ENCODE measurements around the gene KCP. TPM values are rescaled to one million over a fixed set of nuclear protein-coding genes. Genes with fewer than 3 reads are reported as not detected.

Gene KCP
- total RNA-seq, 1 experiment from 2014 or later, result 5.3 TPM

DNA sequence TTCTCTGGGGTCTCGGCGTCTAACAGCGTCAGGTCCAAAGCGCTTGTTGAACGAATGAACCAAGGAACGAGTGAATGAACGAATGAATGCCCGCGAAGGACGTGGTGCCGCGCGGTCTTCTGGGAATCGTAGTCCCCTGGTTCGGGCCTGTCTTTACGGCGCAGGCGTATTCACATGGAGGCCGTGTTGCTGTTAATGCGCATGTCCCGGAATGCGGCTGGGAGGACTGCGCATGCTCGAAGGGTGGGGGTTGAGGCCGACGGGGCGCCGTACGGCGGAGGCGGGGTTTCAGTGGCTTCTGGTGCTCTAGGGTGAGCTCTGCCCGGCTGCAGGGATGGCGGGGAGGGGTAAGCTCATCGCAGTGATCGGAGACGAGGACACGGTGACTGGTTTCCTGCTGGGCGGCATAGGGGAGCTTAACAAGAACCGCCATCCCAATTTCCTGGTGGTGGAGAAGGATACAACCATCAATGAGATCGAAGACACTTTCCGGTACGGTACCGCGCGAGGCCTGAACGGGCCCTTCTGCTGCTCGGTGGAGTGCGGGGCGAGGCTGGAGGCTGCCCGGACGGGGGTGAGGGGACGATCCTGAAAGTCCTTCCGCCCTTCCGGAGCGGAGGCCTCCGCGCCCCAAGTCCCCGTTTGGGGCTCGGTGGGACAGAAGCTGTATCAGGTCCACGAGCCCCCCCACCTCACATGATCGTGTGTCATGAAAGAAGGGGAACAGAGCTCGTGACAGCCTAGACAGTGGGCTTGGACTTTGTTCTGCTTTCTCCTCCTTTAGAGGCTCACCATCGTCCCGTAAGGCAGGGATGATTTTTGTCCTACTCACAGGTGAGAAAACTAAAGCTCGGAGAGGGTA is 47.7 kb downstream of the KCP start, which contains the start of gene ATP6V1F:
ATP6V1F (plus strand) TSS at position 286 of the 862 bp plus-strand sequence; CDS start at position 335, 49 bp downstream.
- no peak within 1 kb of the TSS for H2AK5ac ChIP-seq (ENCODE audit: insufficient read length, low read length)
- H3K14ac ChIP-seq (ENCODE audit: insufficient read depth, low read length), result no peak within 1 kb of the TSS
- Mint-ChIP-seq H3K27ac (peak within 1 kb of the TSS; percentile 85 to 98 (median 89); a peak in 6 of 7 replicates), H3K27me3 (ENCODE audit: low read depth) (peaks cover 15% of the 10 kb centered on the region), H3K9me3 (no peaks in the 10 kb centered on the region; a peak in 1 of 5 replicates), H3K4me1 (peaks cover 28 to 39% of the 10 kb centered on the region in 2 experiments), H3K4me3 (peak within 1 kb of the TSS; percentile 97 to 98), H3K36me3 (ENCODE audit: insufficient read depth in 1 of 3, low read depth in 3 of 3) (peaks cover 11 to 17% (median 15%) of the 10 kb centered on the region in 3 experiments)
- no peak for TF ChIP-seq CTCF (conservative IDR thresholded peaks at IDR 0.05)
- no peaks in the 10 kb centered on the region for H3K79me1 ChIP-seq (ENCODE audit: insufficient read depth, low read depth, low read length, poor library complexity, severe bottlenecking)
- peak within 1 kb of the TSS; percentile 96 for H3K4me2 ChIP-seq (ENCODE audit: insufficient read depth, insufficient read length, low read length)
- no peak within 1 kb of the TSS for H2BK12ac ChIP-seq (ENCODE audit: insufficient read length, low read depth, low read length)
- no peak within 1 kb of the TSS for H3T11ph ChIP-seq (ENCODE audit: low read length)
- H2AFZ ChIP-seq (ENCODE audit: low read length), result peak within 1 kb of the TSS; percentile 3
- no CpG with 5 or more reads among the region's 65 CpGs for WGBS (ENCODE audit: extremely low coverage, insufficient read length, low lambda C conversion rate)
- no peaks in the 10 kb centered on the region; the same call in 1 of the 2 replicates for H3K27me3 ChIP-seq (ENCODE audit: insufficient read depth, low read length)
- DNase-seq, result peak; percentile 98
- no peak within 1 kb of the TSS for H3K4ac ChIP-seq (ENCODE audit: low read depth, low read length)
- no peak within 1 kb of the TSS for H2BK120ac ChIP-seq (ENCODE audit: low read depth, low read length, poor library complexity, severe bottlenecking)
- no peak within 1 kb of the TSS for H4K91ac ChIP-seq (ENCODE audit: insufficient read length, low read depth, low read length)
- no peak within 1 kb of the TSS for H4K5ac ChIP-seq (ENCODE audit: insufficient read length, low read depth, low read length)
- no peak within 1 kb of the TSS for H3K27ac ChIP-seq (ENCODE audit: insufficient read length, low read depth, low read length)
- H3K56ac ChIP-seq (ENCODE audit: insufficient read length, low read depth, low read length), result no peak within 1 kb of the TSS
- H3K4me1 ChIP-seq (ENCODE audit: insufficient read depth, low read length), result 0 out of 2 replicates have a peak, but pooled peaks cover 3% of the 10 kb centered on the region
- H3K18ac ChIP-seq (ENCODE audit: insufficient read length, low read depth, low read length), result no peak within 1 kb of the TSS
- no peak within 1 kb of the TSS for H3K23ac ChIP-seq (ENCODE audit: insufficient read length, low read depth, low read length)
- no peak within 1 kb of the TSS for H2BK5ac ChIP-seq (ENCODE audit: insufficient read length, low read length)
- no peaks in the 10 kb centered on the region for H4K20me1 ChIP-seq (ENCODE audit: control insufficient read depth, insufficient read depth, insufficient read length)
- H2BK20ac ChIP-seq (ENCODE audit: low read depth, low read length, poor library complexity, severe bottlenecking), result no peak within 1 kb of the TSS
- H2BK15ac ChIP-seq (ENCODE audit: low read depth, low read length), result no peak within 1 kb of the TSS
- H3K79me2 ChIP-seq (ENCODE audit: insufficient read depth, low read length), result no peaks in the 10 kb centered on the region; the same call in 1 of the 2 replicates
- peaks cover 8% of the 10 kb centered on the region for H3K23me2 ChIP-seq (ENCODE audit: insufficient read length, low read depth, low read length, poor library complexity, severe bottlenecking)
- H4K8ac ChIP-seq (replicated peaks; ENCODE audit: insufficient read length, low read depth, low read length), result no peak within 1 kb of the TSS
- peak within 1 kb of the TSS; percentile 56 for H3K9ac ChIP-seq (ENCODE audit: extremely low read depth, insufficient read length, low read length)
- H3K9me3 ChIP-seq (ENCODE audit: control insufficient read depth, low read depth, low read length), result no peaks in the 10 kb centered on the region
